ENCODE measurements around the gene UBE2E3. TPM values are rescaled to one million over a fixed set of nuclear protein-coding genes. Genes with fewer than 3 reads are reported as not detected.

UBE2E3 gene
- total RNA-seq, 1 donor: 172 TPM

- H3K4me3 ChIP-seq (ENCODE audit: low read depth, low read length): no peak overlapping the region
- no peak for DNase-seq (ENCODE audit: low read depth)
- no peak for TF ChIP-seq CTCF (IDR thresholded peaks at IDR 0.05; ENCODE audit: insufficient read depth, low read length)
Measured at GRCh38 chr2:181112916-181113315, 132.5 kb downstream of the UBE2E3 start.
